SK-N-SH treated with all-trans-retinoic acid at 6 μM for 48 hours (cell line): ENCODE results near the gene GTF2B.

ENCODE experiments used
- ATAC-seq: fragments of 200-7000 bp; cut with Tn5 transposase; 3 replicates; pipeline ENCODE4 v1.9.1; 2020; ENCODE audit warnings: mild to moderate bottlenecking, moderate library complexity
- ARNTL ChIP-seq: fragments of 450-650 bp; formaldehyde crosslinking; IDR thresholded peaks from 2 replicates; pipeline ENCODE4 v1.5.0; 2020; ENCODE audit warnings: low read depth, mild to moderate bottlenecking, moderate library complexity, borderline replicate concordance
- BACH2 ChIP-seq: fragments of 250-450 bp; sonication (Bioruptor Pico); IDR thresholded peaks from 2 replicates; pipeline ENCODE4 v1.9.0; 2021; ENCODE audit warnings: mild to moderate bottlenecking, borderline replicate concordance
- CSDC2 ChIP-seq: fragments of 250-450 bp; sonication (Bioruptor Pico); IDR thresholded peaks from 2 replicates; pipeline ENCODE4 v1.5.0; 2020; ENCODE audit warnings: mild to moderate bottlenecking, moderate library complexity
- ESRRG ChIP-seq: fragments of 250-450 bp; sonication (Bioruptor Pico); IDR thresholded peaks from 2 replicates; pipeline ENCODE4 v1.6.1; 2021; ENCODE audit warnings: mild to moderate bottlenecking
- GLIS3 ChIP-seq: fragments of 250-450 bp; sonication (Bioruptor Pico); IDR thresholded peaks from 2 replicates; pipeline ENCODE4 v1.5.0; 2020; ENCODE audit warnings: mild to moderate bottlenecking, moderate library complexity
- ISL1 ChIP-seq: fragments of 250-450 bp; sonication (Bioruptor Pico); IDR thresholded peaks from 2 replicates; pipeline ENCODE4 v2.1.2; 2022; ENCODE audit warnings: mild to moderate bottlenecking, moderate library complexity
- OSR1 ChIP-seq: fragments of 250-450 bp; sonication (Bioruptor Pico); IDR thresholded peaks from 2 replicates; pipeline ENCODE4 v1.8.0; 2022; ENCODE audit warnings: moderate library complexity, mild to moderate bottlenecking, inconsistent platforms
- PPARA ChIP-seq: fragments of 250-450 bp; sonication (Bioruptor Pico); IDR thresholded peaks from 2 replicates; pipeline ENCODE4 v1.5.0; 2020; ENCODE audit warnings: mild to moderate bottlenecking, borderline replicate concordance
- RARB ChIP-seq: fragments of 250-450 bp; sonication (Bioruptor Pico); IDR thresholded peaks from 2 replicates; pipeline ENCODE4 v1.8.0; 2021; ENCODE audit warnings: mild to moderate bottlenecking, moderate library complexity
- SNAI2 ChIP-seq: fragments of 250-450 bp; sonication (Bioruptor Pico); IDR thresholded peaks from 2 replicates; pipeline ENCODE4 v1.5.0; 2020; ENCODE audit warnings: mild to moderate bottlenecking, moderate library complexity
- TCF4 ChIP-seq: fragments of 250-450 bp; sonication (Bioruptor Pico); IDR thresholded peaks from 2 replicates; pipeline ENCODE4 v1.8.0; 2021; ENCODE audit warnings: mild to moderate bottlenecking, moderate library complexity, borderline replicate concordance
- TOX ChIP-seq: fragments of 250-450 bp; sonication (Bioruptor Pico); IDR thresholded peaks from 2 replicates; pipeline ENCODE4 v1.8.0; 2021; ENCODE audit warnings: mild to moderate bottlenecking, moderate library complexity, borderline replicate concordance
- ZC3H10 ChIP-seq: fragments of 250-450 bp; sonication (Bioruptor Pico); IDR thresholded peaks from 2 replicates; pipeline ENCODE4 v1.5.1; 2021; ENCODE audit warnings: mild to moderate bottlenecking, moderate library complexity
- ZFP3 ChIP-seq: fragments of 250-450 bp; sonication (Bioruptor Pico); IDR thresholded peaks from 2 replicates; pipeline ENCODE4 v1.5.0; 2020; ENCODE audit warnings: mild to moderate bottlenecking, moderate library complexity
- ZFP30 ChIP-seq: fragments of 450-650 bp; formaldehyde crosslinking; IDR thresholded peaks from 2 replicates; pipeline ENCODE4 v1.5.0; 2022; ENCODE audit warnings: mild to moderate bottlenecking, moderate library complexity
- ZNF565 ChIP-seq: fragments of 450-650 bp; formaldehyde crosslinking; conservative IDR thresholded peaks from 2 replicates; pipeline ENCODE4 v1.5.0; 2020; ENCODE audit warnings: low read depth, mild to moderate bottlenecking, moderate library complexity
- ZNF70 ChIP-seq: fragments of 450-650 bp; formaldehyde crosslinking; IDR thresholded peaks from 2 replicates; pipeline ENCODE4 v1.5.0; 2020; ENCODE audit warnings: mild to moderate bottlenecking, moderate library complexity
- ZNF8 ChIP-seq: fragments of 450-650 bp; formaldehyde crosslinking; IDR thresholded peaks from 2 replicates; pipeline ENCODE4 v1.5.0; 2020; ENCODE audit warnings: mild to moderate bottlenecking, moderate library complexity
- TF ChIP-seq, protein P1 (sequence below): fragments of 250-450 bp; sonication (Bioruptor Pico); IDR thresholded peaks from 2 replicates; pipeline ENCODE4 v1.5.1; 2020; ENCODE audit warnings: low read depth, mild to moderate bottlenecking, moderate library complexity
- TF ChIP-seq, protein P2 (sequence below): fragments of 250-450 bp; sonication (Bioruptor Pico); IDR thresholded peaks from 2 replicates; pipeline ENCODE4 v1.8.0; 2021; ENCODE audit warnings: low read depth, mild to moderate bottlenecking, moderate library complexity, borderline replicate concordance
- TF ChIP-seq, protein P3 (sequence below): fragments of 250-450 bp; sonication (Bioruptor Pico); IDR thresholded peaks from 2 replicates; pipeline ENCODE4 v1.5.1; 2021; ENCODE audit warnings: mild to moderate bottlenecking, moderate library complexity
- TF ChIP-seq, protein P4 (sequence below): fragments of 250-450 bp; sonication (Bioruptor Pico); IDR thresholded peaks from 2 replicates; pipeline ENCODE4 v1.5.0; 2020; ENCODE audit warnings: mild to moderate bottlenecking, moderate library complexity
- TF ChIP-seq, protein P5 (sequence below): fragments of 250-450 bp; sonication (Bioruptor Pico); IDR thresholded peaks from 2 replicates; pipeline ENCODE4 v1.8.0; 2020; ENCODE audit warnings: mild to moderate bottlenecking, moderate library complexity, borderline replicate concordance

The GTF2B gene

DNA sequence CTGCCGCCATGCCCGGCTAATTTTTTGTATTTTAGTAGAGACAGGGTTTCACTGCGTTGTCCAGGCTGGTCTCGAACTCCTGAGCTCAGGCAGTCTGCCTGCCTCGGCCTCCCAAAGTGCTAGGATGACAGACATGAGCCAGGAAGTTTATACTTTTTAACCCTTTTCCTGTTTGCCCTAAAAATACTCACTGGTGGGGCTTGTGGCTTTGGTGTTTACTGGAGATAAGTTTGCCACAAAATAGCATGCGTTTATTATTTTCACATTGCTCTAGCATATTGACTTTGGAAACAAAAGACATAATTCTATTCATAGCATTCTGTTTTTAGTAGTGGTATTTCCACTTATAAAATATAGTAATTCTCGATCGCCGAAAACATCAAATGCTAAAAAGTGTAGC lies 19.8 kb upstream of the GTF2B start:
- TF ChIP-seq TCF4 (no peak), BACH2 (CRISPR knock-in tag) (no peak), ZNF70 (CRISPR knock-in tag) (no peak), ZNF565 (no peak), GLIS3 (CRISPR knock-in tag) (no peak), ZNF8 (CRISPR knock-in tag) (no peak), ZC3H10 (CRISPR knock-in tag) (no peak), ZFP3 (no peak), ZFP30 (CRISPR knock-in tag) (no peak), ISL1 (CRISPR knock-in tag) (no peak), SNAI2 (no peak), PPARA (no peak)
- TF ChIP-seq, protein P1, sequence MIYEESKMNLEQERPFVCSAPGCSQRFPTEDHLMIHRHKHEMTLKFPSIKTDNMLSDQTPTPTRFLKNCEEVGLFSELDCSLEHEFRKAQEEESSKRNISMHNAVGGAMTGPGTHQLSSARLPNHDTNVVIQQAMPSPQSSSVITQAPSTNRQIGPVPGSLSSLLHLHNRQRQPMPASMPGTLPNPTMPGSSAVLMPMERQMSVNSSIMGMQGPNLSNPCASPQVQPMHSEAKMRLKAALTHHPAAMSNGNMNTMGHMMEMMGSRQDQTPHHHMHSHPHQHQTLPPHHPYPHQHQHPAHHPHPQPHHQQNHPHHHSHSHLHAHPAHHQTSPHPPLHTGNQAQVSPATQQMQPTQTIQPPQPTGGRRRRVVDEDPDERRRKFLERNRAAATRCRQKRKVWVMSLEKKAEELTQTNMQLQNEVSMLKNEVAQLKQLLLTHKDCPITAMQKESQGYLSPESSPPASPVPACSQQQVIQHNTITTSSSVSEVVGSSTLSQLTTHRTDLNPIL (CRISPR knock-in tag), result no peak
- TF ChIP-seq, protein P2, sequence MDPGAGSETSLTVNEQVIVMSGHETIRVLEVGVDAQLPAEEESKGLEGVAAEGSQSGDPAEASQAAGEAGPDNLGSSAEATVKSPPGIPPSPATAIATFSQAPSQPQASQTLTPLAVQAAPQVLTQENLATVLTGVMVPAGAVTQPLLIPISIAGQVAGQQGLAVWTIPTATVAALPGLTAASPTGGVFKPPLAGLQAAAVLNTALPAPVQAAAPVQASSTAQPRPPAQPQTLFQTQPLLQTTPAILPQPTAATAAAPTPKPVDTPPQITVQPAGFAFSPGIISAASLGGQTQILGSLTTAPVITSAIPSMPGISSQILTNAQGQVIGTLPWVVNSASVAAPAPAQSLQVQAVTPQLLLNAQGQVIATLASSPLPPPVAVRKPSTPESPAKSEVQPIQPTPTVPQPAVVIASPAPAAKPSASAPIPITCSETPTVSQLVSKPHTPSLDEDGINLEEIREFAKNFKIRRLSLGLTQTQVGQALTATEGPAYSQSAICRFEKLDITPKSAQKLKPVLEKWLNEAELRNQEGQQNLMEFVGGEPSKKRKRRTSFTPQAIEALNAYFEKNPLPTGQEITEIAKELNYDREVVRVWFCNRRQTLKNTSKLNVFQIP, result no peak
- TF ChIP-seq, protein P3, sequence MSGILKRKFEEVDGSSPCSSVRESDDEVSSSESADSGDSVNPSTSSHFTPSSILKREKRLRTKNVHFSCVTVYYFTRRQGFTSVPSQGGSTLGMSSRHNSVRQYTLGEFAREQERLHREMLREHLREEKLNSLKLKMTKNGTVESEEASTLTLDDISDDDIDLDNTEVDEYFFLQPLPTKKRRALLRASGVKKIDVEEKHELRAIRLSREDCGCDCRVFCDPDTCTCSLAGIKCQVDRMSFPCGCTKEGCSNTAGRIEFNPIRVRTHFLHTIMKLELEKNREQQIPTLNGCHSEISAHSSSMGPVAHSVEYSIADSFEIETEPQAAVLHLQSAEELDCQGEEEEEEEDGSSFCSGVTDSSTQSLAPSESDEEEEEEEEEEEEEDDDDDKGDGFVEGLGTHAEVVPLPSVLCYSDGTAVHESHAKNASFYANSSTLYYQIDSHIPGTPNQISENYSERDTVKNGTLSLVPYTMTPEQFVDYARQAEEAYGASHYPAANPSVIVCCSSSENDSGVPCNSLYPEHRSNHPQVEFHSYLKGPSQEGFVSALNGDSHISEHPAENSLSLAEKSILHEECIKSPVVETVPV (CRISPR knock-in tag), result no peak
- TF ChIP-seq, protein P4, sequence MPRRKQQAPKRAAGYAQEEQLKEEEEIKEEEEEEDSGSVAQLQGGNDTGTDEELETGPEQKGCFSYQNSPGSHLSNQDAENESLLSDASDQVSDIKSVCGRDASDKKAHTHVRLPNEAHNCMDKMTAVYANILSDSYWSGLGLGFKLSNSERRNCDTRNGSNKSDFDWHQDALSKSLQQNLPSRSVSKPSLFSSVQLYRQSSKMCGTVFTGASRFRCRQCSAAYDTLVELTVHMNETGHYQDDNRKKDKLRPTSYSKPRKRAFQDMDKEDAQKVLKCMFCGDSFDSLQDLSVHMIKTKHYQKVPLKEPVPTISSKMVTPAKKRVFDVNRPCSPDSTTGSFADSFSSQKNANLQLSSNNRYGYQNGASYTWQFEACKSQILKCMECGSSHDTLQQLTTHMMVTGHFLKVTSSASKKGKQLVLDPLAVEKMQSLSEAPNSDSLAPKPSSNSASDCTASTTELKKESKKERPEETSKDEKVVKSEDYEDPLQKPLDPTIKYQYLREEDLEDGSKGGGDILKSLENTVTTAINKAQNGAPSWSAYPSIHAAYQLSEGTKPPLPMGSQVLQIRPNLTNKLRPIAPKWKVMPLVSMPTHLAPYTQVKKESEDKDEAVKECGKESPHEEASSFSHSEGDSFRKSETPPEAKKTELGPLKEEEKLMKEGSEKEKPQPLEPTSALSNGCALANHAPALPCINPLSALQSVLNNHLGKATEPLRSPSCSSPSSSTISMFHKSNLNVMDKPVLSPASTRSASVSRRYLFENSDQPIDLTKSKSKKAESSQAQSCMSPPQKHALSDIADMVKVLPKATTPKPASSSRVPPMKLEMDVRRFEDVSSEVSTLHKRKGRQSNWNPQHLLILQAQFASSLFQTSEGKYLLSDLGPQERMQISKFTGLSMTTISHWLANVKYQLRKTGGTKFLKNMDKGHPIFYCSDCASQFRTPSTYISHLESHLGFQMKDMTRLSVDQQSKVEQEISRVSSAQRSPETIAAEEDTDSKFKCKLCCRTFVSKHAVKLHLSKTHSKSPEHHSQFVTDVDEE (CRISPR knock-in tag), result no peak
- ATAC-seq, result no peak

DNA sequence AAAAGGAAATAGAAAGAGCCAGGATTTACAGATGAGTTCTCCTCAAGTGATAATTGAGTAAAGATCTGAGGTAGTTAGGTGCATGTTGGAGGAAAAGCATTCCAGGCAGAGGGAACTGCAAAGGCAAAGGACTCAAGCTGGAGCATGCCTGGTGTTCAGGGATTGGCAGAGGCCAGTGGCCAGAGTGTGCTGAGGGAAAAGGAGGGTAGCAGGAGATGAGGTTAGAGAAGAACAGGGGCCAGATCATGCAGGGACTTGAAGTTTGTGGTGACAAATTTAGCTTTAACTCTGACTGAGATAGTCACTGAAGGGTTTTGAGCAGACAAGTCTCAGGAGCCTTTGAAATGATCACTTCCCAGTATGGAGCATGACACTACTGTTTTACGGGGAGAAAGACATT lies 19.0 kb upstream of the GTF2B start:
- ATAC-seq, result no peak
- TF ChIP-seq ZFP30 (CRISPR knock-in tag) (no peak), SNAI2 (no peak), ZNF565 (no peak), TOX (CRISPR knock-in tag) (no peak), PPARA (no peak), OSR1 (CRISPR knock-in tag) (no peak), ZNF8 (CRISPR knock-in tag) (no peak), ZC3H10 (CRISPR knock-in tag) (no peak)
- TF ChIP-seq, protein P5, sequence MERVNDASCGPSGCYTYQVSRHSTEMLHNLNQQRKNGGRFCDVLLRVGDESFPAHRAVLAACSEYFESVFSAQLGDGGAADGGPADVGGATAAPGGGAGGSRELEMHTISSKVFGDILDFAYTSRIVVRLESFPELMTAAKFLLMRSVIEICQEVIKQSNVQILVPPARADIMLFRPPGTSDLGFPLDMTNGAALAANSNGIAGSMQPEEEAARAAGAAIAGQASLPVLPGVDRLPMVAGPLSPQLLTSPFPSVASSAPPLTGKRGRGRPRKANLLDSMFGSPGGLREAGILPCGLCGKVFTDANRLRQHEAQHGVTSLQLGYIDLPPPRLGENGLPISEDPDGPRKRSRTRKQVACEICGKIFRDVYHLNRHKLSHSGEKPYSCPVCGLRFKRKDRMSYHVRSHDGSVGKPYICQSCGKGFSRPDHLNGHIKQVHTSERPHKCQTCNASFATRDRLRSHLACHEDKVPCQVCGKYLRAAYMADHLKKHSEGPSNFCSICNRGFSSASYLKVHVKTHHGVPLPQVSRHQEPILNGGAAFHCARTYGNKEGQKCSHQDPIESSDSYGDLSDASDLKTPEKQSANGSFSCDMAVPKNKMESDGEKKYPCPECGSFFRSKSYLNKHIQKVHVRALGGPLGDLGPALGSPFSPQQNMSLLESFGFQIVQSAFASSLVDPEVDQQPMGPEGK (CRISPR knock-in tag), result no peak

DNA sequence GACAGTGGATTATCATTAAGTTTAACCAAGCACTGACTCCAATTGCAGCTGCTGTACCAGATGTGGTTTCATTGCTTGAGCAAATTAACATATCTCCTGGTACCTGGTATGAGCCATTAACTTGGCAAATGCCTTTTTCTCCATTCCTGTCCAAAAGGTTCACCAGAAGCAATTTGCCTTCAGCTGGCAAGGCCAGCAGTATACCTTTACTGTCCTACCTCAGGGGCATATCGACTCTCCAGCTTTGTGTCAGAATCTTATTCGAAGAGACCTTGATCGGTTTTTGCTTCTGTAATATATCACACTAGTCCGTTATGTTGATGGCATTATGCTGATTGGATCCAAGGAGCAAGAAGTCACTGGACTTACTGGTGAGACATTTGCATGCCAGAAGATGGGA lies 9.5 kb upstream of the GTF2B start:
- no peak for ATAC-seq
- TF ChIP-seq PPARA, result no peak
- no peak for TF ChIP-seq BACH2 (CRISPR knock-in tag)
- no peak for TF ChIP-seq ARNTL
- TF ChIP-seq OSR1 (CRISPR knock-in tag), result no peak
- no peak for TF ChIP-seq CSDC2 (CRISPR knock-in tag)
- TF ChIP-seq TOX (CRISPR knock-in tag), result no peak
- TF ChIP-seq ZNF8 (CRISPR knock-in tag), result no peak
- no peak for TF ChIP-seq ISL1 (CRISPR knock-in tag)
- TF ChIP-seq ZFP30 (CRISPR knock-in tag), result no peak
- no peak for TF ChIP-seq ESRRG (CRISPR knock-in tag)
- TF ChIP-seq, protein P3 (CRISPR knock-in tag), result no peak
- TF ChIP-seq, protein P4 (CRISPR knock-in tag), result no peak
- TF ChIP-seq, protein P1 (CRISPR knock-in tag), result no peak
- TF ChIP-seq ZNF70 (CRISPR knock-in tag), result no peak
- TF ChIP-seq ZC3H10 (CRISPR knock-in tag), result no peak
- TF ChIP-seq ZNF565, result no peak
- no peak for TF ChIP-seq RARB (CRISPR knock-in tag)
